Testis (tissue), 3 donors: Measurements from ENCODE around the gene QRFP. TPM values are rescaled to one million over a fixed set of nuclear protein-coding genes. Genes with fewer than 3 reads are reported as not detected.
"Not testable (repeated sequence)": the region's sequence is repeated elsewhere in the genome, so short reads cannot be mapped to it uniquely, and the experiment has no call there.

Experiments
- DNase-seq: peaks from one replicate; pipeline ENCODE4 v3.0.0-alpha.2; 2019
- H3K27ac ChIP-seq, 2 donors: fragments of 200-600 bp; sonication (generic); one replicate each; pipeline ENCODE4 v1.5.1; 2019
- H3K27me3 ChIP-seq: fragments of 200-600 bp; sonication (generic); one replicate; pipeline ENCODE4 v1.5.1; 2019
- H3K36me3 ChIP-seq: fragments of 200-600 bp; sonication (generic); one replicate; pipeline ENCODE4 v1.5.1; 2017; ENCODE audit warnings: low read depth; ENCODE audit errors: missing control alignments
- H3K4me1 ChIP-seq: fragments of 200-600 bp; sonication (generic); one replicate; pipeline ENCODE4 v1.5.1; 2019
- H3K4me3 ChIP-seq, 2 donors: fragments of 200-600 bp; sonication (generic); one replicate each; pipeline ENCODE4 v1.5.1; 2017 to 2019
- H3K9me3 ChIP-seq: fragments of 200-600 bp; sonication (generic); one replicate; pipeline ENCODE4 v1.5.1; 2017
- CTCF ChIP-seq, 3 experiments: fragments of 450-650 bp in 2 of 3; fragments of 200-600 bp in 1 of 3; sonication (generic) in 1 of 3; IDR thresholded peaks; one replicate each; pipeline ENCODE4 v1.5.1; 2016 to 2019; ENCODE audit warnings: antibody characterized with exemption in 3 of 3, mild to moderate bottlenecking in 2 of 3, moderate library complexity in 1 of 3
- POLR2A ChIP-seq: fragments of 450-650 bp; IDR thresholded peaks from one replicate; pipeline ENCODE4 v1.6.1; 2017; ENCODE audit warnings: antibody characterized with exemption, mild to moderate bottlenecking, moderate library complexity
- WGBS, 2 donors: methylation state at CpG; one replicate each; pipeline ENCODE4 v1.1.5; 2018; 5-methylcytosine and 5-hydroxymethylcytosine counted together
- intact Hi-C: fragments of 100-400 bp; cut with DNase I; formaldehyde crosslinking; loops from one replicate; pipeline ENCODE4 v1.15.1; 2023; ENCODE audit warnings: low total_unique reads
- polyA plus RNA-seq: library from polyadenylated mRNA; stranded (reverse); fragments of 350-450 nt; fragmentation: Illumina TruSeq; extraction: RNeasy Lipid Tissue Mini Kit (QIAGEN cat#74804); gene quantifications from one replicate; pipeline ENCODE4 v1.2.3, GENCODE V29; 2014; ENCODE audit warnings: low read depth, low replicate concordance; ENCODE audit not compliant: insufficient read depth
- total RNA-seq, 2 donors: library from RNA; depleted of rRNA; stranded (reverse); fragments of >200 nt; gene quantifications; one replicate each; pipeline ENCODE4 v1.2.3, GENCODE V29; 2016

QRFP gene
- total and polyA plus RNA-seq, 3 donors from 2014 or later = 0.24 TPM; not detected in 2

GRCh38 chr9:130854092-130854491 lies 42.5 kb downstream of the QRFP start:
- Histone ChIP-seq H3K27me3 (no peaks in the 10 kb centered on the region), H3K9me3 (no peaks in the 10 kb centered on the region), H3K27ac (no peak overlapping the region), H3K4me1 (no peaks in the 10 kb centered on the region), H3K4me3 (no peak overlapping the region), H3K36me3 (no peaks in the 10 kb centered on the region)
- DNase-seq = no peak
- 78 to 83% methylated on average over 8 of the region's 8 CpGs for WGBS, 2 donors
- intact Hi-C loops = no loop called here
- TF ChIP-seq CTCF (IDR thresholded peaks at IDR 0.05) (no peak), POLR2A (no peak)

- Histone ChIP-seq H3K4me3 (no peak overlapping the region), H3K36me3 (no peaks in the 10 kb centered on the region), H3K9me3 (no peaks in the 10 kb centered on the region), H3K4me1 (peaks cover 5% of the 10 kb centered on the region), H3K27me3 (no peaks in the 10 kb centered on the region), H3K27ac (no peak overlapping the region)
- DNase-seq = no peak
- intact Hi-C loops = no loop called here
- 83% methylated on average over 7 of the region's 7 CpGs for WGBS, 2 donors
- TF ChIP-seq POLR2A = no peak
- no peak for TF ChIP-seq CTCF (IDR thresholded peaks at IDR 0.05)
Observed at GRCh38 chr9:130852801-130853200, 43.8 kb downstream of the QRFP start.

- WGBS, 2 donors = 90% methylated on average over 9 of the region's 9 CpGs
- H3K27me3 ChIP-seq = no peaks in the 10 kb centered on the region
- no peak overlapping the region for H3K4me3 ChIP-seq
- H3K4me1 ChIP-seq = peaks cover 35% of the 10 kb centered on the region
- H3K9me3 ChIP-seq = no peaks in the 10 kb centered on the region
- DNase-seq = no peak
- H3K27ac ChIP-seq = no peak overlapping the region
- TF ChIP-seq POLR2A = no peak
- TF ChIP-seq CTCF (IDR thresholded peaks at IDR 0.05) = no peak
- intact Hi-C loops = no loop called here
- H3K36me3 ChIP-seq = no peaks in the 10 kb centered on the region
Observed at GRCh38 chr9:130849356-130849755, 47.3 kb downstream of the QRFP start.

GRCh38 chr9:130848514-130848913 lies 48.1 kb downstream of the QRFP start:
- not testable (repeated sequence) for H3K27me3 ChIP-seq
- peaks cover 41% of the 10 kb centered on the region for H3K4me1 ChIP-seq
- 95 to 96% methylated on average over 8 of the region's 8 CpGs for WGBS, 2 donors

GRCh38 chr9:130847306-130848217 lies 49.0 kb downstream of the QRFP start:
- peak; percentile 58 for DNase-seq
- no peaks in the 10 kb centered on the region for H3K9me3 ChIP-seq
- TF ChIP-seq CTCF (IDR thresholded peaks at IDR 0.05) (no peak), POLR2A (no peak)
- H3K27ac ChIP-seq = peak overlapping the region; percentile 78 to 87
- intact Hi-C loops = no loop called here
- no peak overlapping the region for H3K4me3 ChIP-seq
- H3K36me3 ChIP-seq = no peaks in the 10 kb centered on the region
- no peaks in the 10 kb centered on the region for H3K27me3 ChIP-seq
- WGBS, 2 donors = 44 to 48% methylated on average over 13 of the region's 13 CpGs
- peaks cover 41% of the 10 kb centered on the region for H3K4me1 ChIP-seq

More at GRCh38 chr9:130848514-130848913, 48.1 kb downstream of the QRFP start:
- H3K9me3 ChIP-seq, H3K36me3 ChIP-seq, DNase-seq, H3K4me3 ChIP-seq, intact Hi-C loops: not testable (repeated sequence)
- H3K27ac ChIP-seq = peak overlapping the region in 1 of 2 donors; percentile 87
